Left ventricle myocardium inferior (tissue), 1 donor: ENCODE data around the gene MAGI1. TPM values are rescaled to one million over a fixed set of nuclear protein-coding genes. Genes with fewer than 3 reads are reported as not detected.

Source experiments
- DNase-seq: peaks from one replicate; pipeline ENCODE4 v3.0.0-alpha.2; 2020
- H3K27ac ChIP-seq: fragments of 200-600 bp; replicated peaks from 2 replicates; pipeline ENCODE4 v1.8.0; 2021
- H3K27me3 ChIP-seq: fragments of 200-600 bp; 2 replicates; pipeline ENCODE4 v1.8.0; 2021; ENCODE audit warnings: low read depth
- H3K36me3 ChIP-seq: fragments of 200-600 bp; 2 replicates; pipeline ENCODE4 v1.8.0; 2021
- H3K4me1 ChIP-seq: fragments of 200-600 bp; 2 replicates; pipeline ENCODE4 v1.8.0; 2021
- H3K4me3 ChIP-seq: fragments of 200-600 bp; 2 replicates; pipeline ENCODE4 v1.8.0; 2021; ENCODE audit warnings: mild to moderate bottlenecking, moderate library complexity
- H3K9me3 ChIP-seq: fragments of 200-600 bp; replicated peaks from 2 replicates; pipeline ENCODE4 v1.8.0; 2021
- CTCF ChIP-seq: fragments of 200-600 bp; IDR thresholded peaks from 2 replicates; pipeline ENCODE4 v1.8.0; 2021; ENCODE audit warnings: antibody characterized with exemption, mild to moderate bottlenecking, borderline replicate concordance
- intact Hi-C: fragments of 100-400 bp; cut with micrococcal nuclease; formaldehyde crosslinking; loops from one replicate; pipeline ENCODE4 v1.11.0; 2022
- total RNA-seq: library from RNA; stranded (reverse); fragmentation: NEBNext Ultra II Directional; extraction: Animal tissue kit (Norgen Biotek cat#: 25700); gene quantifications from one replicate; pipeline ENCODE4 v1.2.1, GENCODE V29; 2021
- donor health status: DM: no; HTN: yes; CAD: no; lungs with severe emphysema.

MAGI1 gene
- total RNA-seq, 1 donor from 2014 or later, result 36.6 TPM

GRCh38 chr3:65607101-65607500, 431.6 kb downstream of the MAGI1 start:
- H3K4me1 ChIP-seq, result peaks cover 27% of the 10 kb centered on the region
- TF ChIP-seq CTCF, result no peak
- H3K27ac ChIP-seq, result no peak overlapping the region
- H3K27me3 ChIP-seq, result no peaks in the 10 kb centered on the region
- H3K36me3 ChIP-seq, result no peaks in the 10 kb centered on the region
- H3K9me3 ChIP-seq, result no peaks in the 10 kb centered on the region
- intact Hi-C loops, result no loop called here
- H3K4me3 ChIP-seq, result no peak overlapping the region
- no peak for DNase-seq

GRCh38 chr3:65605876-65606432, 432.8 kb downstream of the MAGI1 start:
- TF ChIP-seq CTCF, result no peak
- Histone ChIP-seq H3K36me3 (no peaks in the 10 kb centered on the region), H3K27me3 (no peaks in the 10 kb centered on the region), H3K4me1 (peaks cover 27% of the 10 kb centered on the region), H3K27ac (no peak overlapping the region), H3K9me3 (no peaks in the 10 kb centered on the region), H3K4me3 (no peak overlapping the region)
- intact Hi-C loops, result no loop called here
- no peak for DNase-seq

GRCh38 chr3:65604863-65605526, 433.7 kb downstream of the MAGI1 start:
- Histone ChIP-seq H3K9me3 (no peaks in the 10 kb centered on the region), H3K4me3 (no peak overlapping the region)

DNA sequence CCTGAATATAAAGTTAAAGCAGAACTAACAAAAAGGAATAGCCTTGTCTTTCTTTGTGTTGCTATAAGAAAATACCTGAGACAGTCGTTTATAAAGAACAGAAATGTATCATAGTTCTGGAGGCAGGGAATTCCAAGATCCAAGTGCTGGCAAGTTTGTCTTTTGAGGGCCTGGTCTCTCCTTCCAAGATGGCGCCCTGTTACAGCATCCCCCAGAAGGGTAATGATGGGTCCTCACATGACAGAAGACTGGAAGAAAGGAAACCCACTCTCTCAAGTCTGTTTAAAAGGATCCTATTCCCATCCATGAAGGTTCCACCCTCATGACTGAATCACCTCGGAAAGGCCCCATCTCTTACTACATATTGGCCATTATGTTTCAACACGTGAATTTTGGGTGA, 435.1 kb downstream of the MAGI1 start:
- TF ChIP-seq CTCF, result no peak
- Histone ChIP-seq H3K27me3 (no peaks in the 10 kb centered on the region), H3K4me1 (peaks cover 27% of the 10 kb centered on the region), H3K36me3 (no peaks in the 10 kb centered on the region), H3K9me3 (no peaks in the 10 kb centered on the region), H3K4me3 (no peak overlapping the region), H3K27ac (no peak overlapping the region)
- intact Hi-C loops, result no loop called here
- no peak for DNase-seq

More at GRCh38 chr3:65604863-65605526, 433.7 kb downstream of the MAGI1 start:
- TF ChIP-seq CTCF, result no peak
- H3K4me1 ChIP-seq, result peaks cover 27% of the 10 kb centered on the region
- H3K27ac ChIP-seq, result no peak overlapping the region
- no peak for DNase-seq
- intact Hi-C loops, result no loop called here
- H3K27me3 ChIP-seq, result no peaks in the 10 kb centered on the region
- no peaks in the 10 kb centered on the region for H3K36me3 ChIP-seq

- Histone ChIP-seq H3K27me3 (no peaks in the 10 kb centered on the region), H3K27ac (no peak overlapping the region), H3K4me3 (no peak overlapping the region), H3K4me1 (peaks cover 38% of the 10 kb centered on the region), H3K9me3 (no peaks in the 10 kb centered on the region), H3K36me3 (no peaks in the 10 kb centered on the region)
- intact Hi-C loops, result no loop called here
- TF ChIP-seq CTCF, result no peak
- no peak for DNase-seq
Measured at GRCh38 chr3:65600888-65601287, 437.8 kb downstream of the MAGI1 start.
